ENCODE results near the gene NT5C2. TPM values are rescaled to one million over a fixed set of nuclear protein-coding genes. Genes with fewer than 3 reads are reported as not detected.

The NT5C2 gene
- polyA plus RNA-seq, 1 of the 3 experiments (the other 2 are of a cell fraction): 29.6 TPM

DNA sequence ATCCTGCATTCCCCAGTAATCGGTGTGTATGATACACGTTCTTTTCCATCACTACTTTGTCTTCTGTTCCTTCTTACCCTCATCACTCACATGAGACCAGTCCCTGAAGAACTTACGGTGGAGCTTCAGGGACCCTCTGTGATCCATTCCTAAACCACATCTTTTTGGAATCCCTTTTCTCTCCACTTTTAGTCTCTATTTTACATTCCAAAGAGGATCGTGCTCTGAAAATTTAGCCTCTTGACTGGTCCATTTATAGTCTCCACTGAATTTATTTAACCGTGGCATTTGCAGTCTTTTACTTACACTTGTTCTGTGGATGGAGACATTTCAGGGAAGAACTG is 109.1 kb downstream of the NT5C2 start:
- DNase-seq: no peak
- CTCF ChIA-PET: no interaction called here

DNA sequence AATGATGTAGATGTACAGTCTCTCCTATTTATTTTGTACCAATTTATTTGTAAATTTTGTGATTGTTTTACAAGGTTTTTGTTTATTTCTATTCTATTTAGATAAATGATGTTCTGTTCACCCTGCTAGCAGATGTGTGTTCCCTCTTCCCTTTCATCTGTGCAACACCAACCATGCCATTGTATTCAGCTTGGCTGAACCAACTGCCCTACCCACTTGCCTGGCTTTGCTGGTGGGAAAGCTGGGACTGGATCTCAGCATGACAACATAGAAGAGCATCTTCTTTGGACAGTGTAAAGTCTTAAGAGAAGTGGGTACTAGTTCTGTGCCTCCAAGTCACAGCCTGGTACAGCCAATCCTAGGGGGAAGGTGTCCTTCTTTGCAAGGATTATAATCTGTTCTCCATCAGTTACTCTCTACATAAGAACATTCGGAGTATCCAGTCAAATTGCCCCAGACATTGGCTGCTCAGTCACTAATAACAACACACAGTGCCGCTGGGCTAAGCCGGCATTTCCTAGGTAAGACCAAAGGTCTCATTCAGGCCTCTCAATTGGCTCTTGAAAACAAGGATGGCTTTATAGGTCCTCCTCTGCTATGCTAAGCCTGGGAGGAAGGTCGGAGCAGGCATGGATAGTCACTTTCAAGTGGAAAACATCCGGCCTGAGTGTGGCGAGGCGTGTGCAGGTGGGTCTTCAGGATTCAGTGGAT is 109.7 kb downstream of the NT5C2 start:
- Histone ChIP-seq H3K36me3 (replicated peaks in 1 of 2; ENCODE audit: control insufficient read depth in 1 of 2, insufficient read depth in 2 of 2, low read length in 1 of 2) (peaks cover 34 to 65% of the 10 kb centered on the region in 2 experiments), H3F3A (replicated peaks; ENCODE audit: insufficient read depth) (no peaks in the 10 kb centered on the region), H3K9me3 (no peaks in the 10 kb centered on the region), H3K79me2 (ENCODE audit: insufficient read depth) (no peaks in the 10 kb centered on the region), H2AFZ (ENCODE audit: low read depth) (no peak overlapping the region), H3K9me2 (no peaks in the 10 kb centered on the region), H3K4me1 (ENCODE audit: control insufficient read depth in 1 of 2, insufficient read depth in 2 of 2, low read depth in 1 of 2, low read length in 1 of 2) (no peaks in the 10 kb centered on the region), H3K27me3 (ENCODE audit: insufficient read depth) (no peaks in the 10 kb centered on the region), H3K27ac (ENCODE audit: low read depth in 2 of 2, low read length in 1 of 2) (no peak overlapping the region), H4K20me1 (ENCODE audit: insufficient read depth) (no peaks in the 10 kb centered on the region), H3K4me2 (no peak overlapping the region), H3K9ac (no peak overlapping the region), H3K4me3 (ENCODE audit: low read depth in 2 of 2, low read length in 1 of 2) (no peak overlapping the region)
- POLR2A ChIA-PET: no interaction called here
- DNase-seq: no peak
- WGBS (ENCODE audit: low lambda C conversion rate): 98% methylated on average over 7 of the region's 7 CpGs
- CTCF ChIA-PET: no interaction called here
- TF ChIP-seq, protein P1, sequence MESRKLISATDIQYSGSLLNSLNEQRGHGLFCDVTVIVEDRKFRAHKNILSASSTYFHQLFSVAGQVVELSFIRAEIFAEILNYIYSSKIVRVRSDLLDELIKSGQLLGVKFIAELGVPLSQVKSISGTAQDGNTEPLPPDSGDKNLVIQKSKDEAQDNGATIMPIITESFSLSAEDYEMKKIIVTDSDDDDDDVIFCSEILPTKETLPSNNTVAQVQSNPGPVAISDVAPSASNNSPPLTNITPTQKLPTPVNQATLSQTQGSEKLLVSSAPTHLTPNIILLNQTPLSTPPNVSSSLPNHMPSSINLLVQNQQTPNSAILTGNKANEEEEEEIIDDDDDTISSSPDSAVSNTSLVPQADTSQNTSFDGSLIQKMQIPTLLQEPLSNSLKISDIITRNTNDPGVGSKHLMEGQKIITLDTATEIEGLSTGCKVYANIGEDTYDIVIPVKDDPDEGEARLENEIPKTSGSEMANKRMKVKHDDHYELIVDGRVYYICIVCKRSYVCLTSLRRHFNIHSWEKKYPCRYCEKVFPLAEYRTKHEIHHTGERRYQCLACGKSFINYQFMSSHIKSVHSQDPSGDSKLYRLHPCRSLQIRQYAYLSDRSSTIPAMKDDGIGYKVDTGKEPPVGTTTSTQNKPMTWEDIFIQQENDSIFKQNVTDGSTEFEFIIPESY (IDR thresholded peaks at IDR 0.05; ENCODE audit: borderline replicate concordance, low read depth): no peak
- no peak for TF ChIP-seq SMC3 (IDR thresholded peaks at IDR 0.05; ENCODE audit: low read depth, low read length)
- TF ChIP-seq RAD21 (IDR thresholded peaks at IDR 0.05; ENCODE audit: low read length): no peak
- TF ChIP-seq MEF2A (IDR thresholded peaks at IDR 0.05; ENCODE audit: borderline replicate concordance, low read depth): no peak
- TF ChIP-seq, protein P2, sequence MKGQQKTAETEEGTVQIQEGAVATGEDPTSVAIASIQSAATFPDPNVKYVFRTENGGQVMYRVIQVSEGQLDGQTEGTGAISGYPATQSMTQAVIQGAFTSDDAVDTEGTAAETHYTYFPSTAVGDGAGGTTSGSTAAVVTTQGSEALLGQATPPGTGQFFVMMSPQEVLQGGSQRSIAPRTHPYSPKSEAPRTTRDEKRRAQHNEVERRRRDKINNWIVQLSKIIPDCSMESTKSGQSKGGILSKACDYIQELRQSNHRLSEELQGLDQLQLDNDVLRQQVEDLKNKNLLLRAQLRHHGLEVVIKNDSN (IDR thresholded peaks at IDR 0.05; ENCODE audit: borderline replicate concordance, low read depth): no peak
- TF ChIP-seq CHD2 (IDR thresholded peaks at IDR 0.05; ENCODE audit: low read length, partially characterized antibody): no peak
- no peak for TF ChIP-seq MXI1 (IDR thresholded peaks at IDR 0.05; ENCODE audit: low read depth, low read length)
- no peak for TF ChIP-seq FOXJ3 (CRISPR knock-in tag; IDR thresholded peaks at IDR 0.05)
- no peak for TF ChIP-seq EZH2phosphoT487 (IDR thresholded peaks at IDR 0.05; ENCODE audit: borderline replicate concordance, low read depth)

More for the DNA sequence above, 109.1 kb downstream of the NT5C2 start:
- Histone ChIP-seq H3K27me3 (ENCODE audit: insufficient read depth) (no peaks in the 10 kb centered on the region), H4K20me1 (ENCODE audit: insufficient read depth) (no peaks in the 10 kb centered on the region), H3K4me3 (ENCODE audit: low read depth in 2 of 2, low read length in 1 of 2) (no peak overlapping the region), H3K4me1 (ENCODE audit: control insufficient read depth in 1 of 2, insufficient read depth in 2 of 2, low read depth in 1 of 2, low read length in 1 of 2) (no peaks in the 10 kb centered on the region), H3K9ac (no peak overlapping the region), H2AFZ (ENCODE audit: low read depth) (no peak overlapping the region), H3K27ac (ENCODE audit: low read depth in 2 of 2, low read length in 1 of 2) (no peak overlapping the region), H3K36me3 (replicated peaks in 1 of 2; ENCODE audit: control insufficient read depth in 1 of 2, insufficient read depth in 2 of 2, low read length in 1 of 2) (peaks cover 39 to 69% of the 10 kb centered on the region in 2 experiments), H3K9me3 (no peaks in the 10 kb centered on the region), H3K79me2 (ENCODE audit: insufficient read depth) (no peaks in the 10 kb centered on the region), H3K4me2 (no peak overlapping the region), H3F3A (replicated peaks; ENCODE audit: insufficient read depth) (no peaks in the 10 kb centered on the region), H3K9me2 (no peaks in the 10 kb centered on the region)
- TF ChIP-seq NRF1 (IDR thresholded peaks at IDR 0.05; ENCODE audit: low read depth, low read length) (no peak), RAD21 (IDR thresholded peaks at IDR 0.05; ENCODE audit: low read length) (no peak), SMC3 (IDR thresholded peaks at IDR 0.05; ENCODE audit: low read depth, low read length) (no peak), NFIC (IDR thresholded peaks at IDR 0.05; ENCODE audit: borderline replicate concordance) (no peak), EZH2phosphoT487 (IDR thresholded peaks at IDR 0.05; ENCODE audit: borderline replicate concordance, low read depth) (no peak), POLR2AphosphoS5 (IDR thresholded peaks at IDR 0.05; ENCODE audit: low read depth, low read length) (no peak), TEAD4 (IDR thresholded peaks at IDR 0.05; ENCODE audit: borderline replicate concordance, insufficient read depth) (no peak), EP300 (IDR thresholded peaks at IDR 0.05; ENCODE audit: borderline replicate concordance in 1 of 2, low read depth in 1 of 2, low read length in 1 of 2) (no peak), TAF1 (IDR thresholded peaks at IDR 0.05; ENCODE audit: borderline replicate concordance, low read depth, low read length) (no peak), RFX5 (IDR thresholded peaks at IDR 0.05; ENCODE audit: low read length) (no peak)
- TF ChIP-seq, protein P1 (IDR thresholded peaks at IDR 0.05; ENCODE audit: borderline replicate concordance, low read depth): no peak
- TF ChIP-seq, protein P3, sequence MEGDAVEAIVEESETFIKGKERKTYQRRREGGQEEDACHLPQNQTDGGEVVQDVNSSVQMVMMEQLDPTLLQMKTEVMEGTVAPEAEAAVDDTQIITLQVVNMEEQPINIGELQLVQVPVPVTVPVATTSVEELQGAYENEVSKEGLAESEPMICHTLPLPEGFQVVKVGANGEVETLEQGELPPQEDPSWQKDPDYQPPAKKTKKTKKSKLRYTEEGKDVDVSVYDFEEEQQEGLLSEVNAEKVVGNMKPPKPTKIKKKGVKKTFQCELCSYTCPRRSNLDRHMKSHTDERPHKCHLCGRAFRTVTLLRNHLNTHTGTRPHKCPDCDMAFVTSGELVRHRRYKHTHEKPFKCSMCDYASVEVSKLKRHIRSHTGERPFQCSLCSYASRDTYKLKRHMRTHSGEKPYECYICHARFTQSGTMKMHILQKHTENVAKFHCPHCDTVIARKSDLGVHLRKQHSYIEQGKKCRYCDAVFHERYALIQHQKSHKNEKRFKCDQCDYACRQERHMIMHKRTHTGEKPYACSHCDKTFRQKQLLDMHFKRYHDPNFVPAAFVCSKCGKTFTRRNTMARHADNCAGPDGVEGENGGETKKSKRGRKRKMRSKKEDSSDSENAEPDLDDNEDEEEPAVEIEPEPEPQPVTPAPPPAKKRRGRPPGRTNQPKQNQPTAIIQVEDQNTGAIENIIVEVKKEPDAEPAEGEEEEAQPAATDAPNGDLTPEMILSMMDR (IDR thresholded peaks at IDR 0.05): no peak
- TF ChIP-seq, protein P4, sequence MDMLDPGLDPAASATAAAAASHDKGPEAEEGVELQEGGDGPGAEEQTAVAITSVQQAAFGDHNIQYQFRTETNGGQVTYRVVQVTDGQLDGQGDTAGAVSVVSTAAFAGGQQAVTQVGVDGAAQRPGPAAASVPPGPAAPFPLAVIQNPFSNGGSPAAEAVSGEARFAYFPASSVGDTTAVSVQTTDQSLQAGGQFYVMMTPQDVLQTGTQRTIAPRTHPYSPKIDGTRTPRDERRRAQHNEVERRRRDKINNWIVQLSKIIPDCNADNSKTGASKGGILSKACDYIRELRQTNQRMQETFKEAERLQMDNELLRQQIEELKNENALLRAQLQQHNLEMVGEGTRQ (IDR thresholded peaks at IDR 0.05; ENCODE audit: borderline replicate concordance, low read depth, low read length): no peak
- POLR2A ChIA-PET: no interaction called here
- WGBS (ENCODE audit: low lambda C conversion rate): 92% methylated on average over 5 of the region's 5 CpGs

Data from SK-N-SH (cell line).